GM21723 (cell line): ENCODE data around the gene PRXL2A.

Source experiments
- ATAC-seq: cut with Tn5 transposase; IDR thresholded peaks from one replicate; pipeline ENCODE4 v1.9.1; 2021; ENCODE audit warnings: mild to moderate bottlenecking, moderate library complexity; ENCODE audit not compliant: unreplicated experiment

Gene PRXL2A

GRCh38 chr10:80443531-80443974 is 35.2 kb downstream of the PRXL2A start:
- ATAC-seq = peak; percentile 51

- no peak for ATAC-seq
These were observed 35.8 kb downstream of the PRXL2A start for GRCh38 chr10:80444124-80444523.

- peak; percentile 83 for ATAC-seq
These were observed 36.4 kb downstream of the PRXL2A start for GRCh38 chr10:80444646-80445319.

- no peak for ATAC-seq
These were observed 39.3 kb downstream of the PRXL2A start for GRCh38 chr10:80447436-80448190.

- no peak for ATAC-seq
These were observed 40.0 kb downstream of the PRXL2A start for GRCh38 chr10:80448209-80448942.

- no peak for ATAC-seq
These were observed 41.2 kb downstream of the PRXL2A start for GRCh38 chr10:80449520-80449919.

GRCh38 chr10:80451132-80451531 is 42.8 kb downstream of the PRXL2A start:
- no peak for ATAC-seq

GRCh38 chr10:80452069-80452468 is 43.7 kb downstream of the PRXL2A start:
- ATAC-seq = no peak

GRCh38 chr10:80452640-80453039 is 44.3 kb downstream of the PRXL2A start:
- no peak for ATAC-seq

GRCh38 chr10:80453056-80453841 is 44.9 kb downstream of the PRXL2A start:
- ATAC-seq = no peak

- peak; percentile 65 for ATAC-seq
These were observed 45.6 kb downstream of the PRXL2A start, which contains the start of gene TSPAN14 for GRCh38 chr10:80453842-80454512. Gene TSPAN14, plus strand, starts transcription at chr10:80454310. Its CDS starts 34,924 bp downstream, at chr10:80489234.

GRCh38 chr10:80454513-80455460 is 46.4 kb downstream of the PRXL2A start:
- peak; percentile 28 for ATAC-seq

- ATAC-seq = no peak
These were observed 47.4 kb downstream of the PRXL2A start for GRCh38 chr10:80455461-80456349.

- no peak for ATAC-seq
These were observed 49.4 kb downstream of the PRXL2A start for GRCh38 chr10:80457554-80458262.

- no peak for ATAC-seq
These were observed 49.9 kb downstream of the PRXL2A start for GRCh38 chr10:80458263-80458625.

- no peak for ATAC-seq
These were observed 50.3 kb downstream of the PRXL2A start for GRCh38 chr10:80458638-80459037.

- peak; percentile 44 for ATAC-seq
These were observed 50.9 kb downstream of the PRXL2A start for GRCh38 chr10:80459047-80459865.
